Mucosa of rectum (tissue), 2 donors: ENCODE results near the gene FHIT.

Source experiments
- H3K27ac ChIP-seq, 2 donors: one replicate each; pipeline ENCODE4 v1.7.0; 2013; ENCODE audit warnings: inconsistent platforms in 2 of 2, low read depth in 2 of 2, low read length in 2 of 2
- H3K27me3 ChIP-seq, 2 donors: one replicate each; pipeline ENCODE4 v1.7.0; 2013; ENCODE audit warnings: low read length in 2 of 2; ENCODE audit not compliant: control insufficient read depth in 2 of 2, insufficient read depth in 2 of 2
- H3K36me3 ChIP-seq, 2 donors: one replicate each; pipeline ENCODE4 v1.7.0; 2013; ENCODE audit warnings: low read length in 2 of 2; ENCODE audit not compliant: control insufficient read depth in 2 of 2, insufficient read depth in 2 of 2
- H3K4me1 ChIP-seq, 2 donors: one replicate each; pipeline ENCODE4 v1.7.0; 2013; ENCODE audit warnings: low read length in 2 of 2, mild to moderate bottlenecking in 1 of 2; ENCODE audit not compliant: control insufficient read depth in 2 of 2, insufficient read depth in 2 of 2
- H3K4me3 ChIP-seq, 2 donors: one replicate each; pipeline ENCODE4 v1.7.0; 2013; ENCODE audit warnings: low read length in 2 of 2
- H3K9ac ChIP-seq, 2 donors: one replicate each; pipeline ENCODE4 v1.7.0; 2013; ENCODE audit warnings: low read length in 2 of 2, low read depth in 1 of 2, mild to moderate bottlenecking in 1 of 2
- H3K9me3 ChIP-seq, 2 donors: one replicate each; pipeline ENCODE4 v1.7.0; 2013; ENCODE audit warnings: low read length in 2 of 2; ENCODE audit not compliant: control insufficient read depth in 2 of 2
- donor health status: healthy.
- donor health status: Normal muscosa, but diverticular disease.

Gene FHIT

GRCh38 chr3:59930170-59930569, 1321.1 kb downstream of the FHIT start:
- H3K4me3 ChIP-seq = no peak overlapping the region
- H3K9me3 ChIP-seq = no peaks in the 10 kb centered on the region
- H3K9ac ChIP-seq = no peak overlapping the region
- H3K27ac ChIP-seq = no peak overlapping the region
- H3K27me3 ChIP-seq = no peaks in the 10 kb centered on the region
- H3K4me1 ChIP-seq = no peaks in the 10 kb centered on the region
- no peaks in the 10 kb centered on the region for H3K36me3 ChIP-seq

GRCh38 chr3:59927056-59927455, 1324.2 kb downstream of the FHIT start:
- H3K4me3 ChIP-seq = no peak overlapping the region
- H3K27me3 ChIP-seq = no peaks in the 10 kb centered on the region
- H3K4me1 ChIP-seq = no peaks in the 10 kb centered on the region
- no peak overlapping the region for H3K27ac ChIP-seq
- H3K9ac ChIP-seq = no peak overlapping the region
- H3K9me3 ChIP-seq = no peaks in the 10 kb centered on the region
- no peaks in the 10 kb centered on the region for H3K36me3 ChIP-seq

GRCh38 chr3:59925946-59926345, 1325.3 kb downstream of the FHIT start:
- no peak overlapping the region for H3K9ac ChIP-seq
- no peak overlapping the region for H3K4me3 ChIP-seq
- no peak overlapping the region for H3K27ac ChIP-seq
- no peaks in the 10 kb centered on the region for H3K27me3 ChIP-seq
- H3K9me3 ChIP-seq = no peaks in the 10 kb centered on the region
- H3K36me3 ChIP-seq = no peaks in the 10 kb centered on the region
- no peaks in the 10 kb centered on the region for H3K4me1 ChIP-seq

- H3K27me3 ChIP-seq = no peaks in the 10 kb centered on the region
- no peaks in the 10 kb centered on the region for H3K36me3 ChIP-seq
- no peak overlapping the region for H3K9ac ChIP-seq
- H3K4me1 ChIP-seq = no peaks in the 10 kb centered on the region
- H3K4me3 ChIP-seq = no peak overlapping the region
- H3K27ac ChIP-seq = no peak overlapping the region
- H3K9me3 ChIP-seq = no peaks in the 10 kb centered on the region
Observed at GRCh38 chr3:59922192-59922591, 1329.1 kb downstream of the FHIT start.

- Histone ChIP-seq H3K27ac (no peak overlapping the region), H3K36me3 (no peaks in the 10 kb centered on the region), H3K9ac (no peak overlapping the region), H3K9me3 (no peaks in the 10 kb centered on the region), H3K4me1 (no peaks in the 10 kb centered on the region), H3K27me3 (no peaks in the 10 kb centered on the region), H3K4me3 (no peak overlapping the region)
Observed at GRCh38 chr3:59920822-59921221, 1330.4 kb downstream of the FHIT start.

- H3K27ac ChIP-seq = no peak overlapping the region
- H3K9ac ChIP-seq = no peak overlapping the region
Observed at GRCh38 chr3:59919586-59919985, 1331.7 kb downstream of the FHIT start.

GRCh38 chr3:59914251-59914650, 1337.0 kb downstream of the FHIT start:
- Histone ChIP-seq H3K4me1 (peaks cover 0 to 4% of the 10 kb centered on the region in 2 donors), H3K4me3 (no peak overlapping the region), H3K27me3 (no peaks in the 10 kb centered on the region), H3K9me3 (no peaks in the 10 kb centered on the region), H3K36me3 (no peaks in the 10 kb centered on the region), H3K9ac (no peak overlapping the region), H3K27ac (no peak overlapping the region)

More at GRCh38 chr3:59919586-59919985, 1331.7 kb downstream of the FHIT start:
- Histone ChIP-seq H3K4me3 (no peak overlapping the region), H3K9me3 (no peaks in the 10 kb centered on the region), H3K27me3 (no peaks in the 10 kb centered on the region), H3K4me1 (no peaks in the 10 kb centered on the region), H3K36me3 (no peaks in the 10 kb centered on the region)

- Histone ChIP-seq H3K36me3 (no peaks in the 10 kb centered on the region), H3K27ac (no peak overlapping the region), H3K27me3 (no peaks in the 10 kb centered on the region), H3K4me3 (no peak overlapping the region), H3K9ac (no peak overlapping the region), H3K4me1 (peaks cover 0 to 4% of the 10 kb centered on the region in 2 donors), H3K9me3 (no peaks in the 10 kb centered on the region)
Observed at GRCh38 chr3:59913645-59914044, 1337.6 kb downstream of the FHIT start.

GRCh38 chr3:59908701-59909100, 1342.6 kb downstream of the FHIT start:
- Histone ChIP-seq H3K4me1 (peaks cover 0 to under 1% of the 10 kb centered on the region in 2 donors), H3K36me3 (no peaks in the 10 kb centered on the region), H3K9me3 (no peaks in the 10 kb centered on the region), H3K27me3 (no peaks in the 10 kb centered on the region), H3K9ac (no peak overlapping the region), H3K4me3 (no peak overlapping the region), H3K27ac (no peak overlapping the region)

- Histone ChIP-seq H3K27me3 (no peaks in the 10 kb centered on the region), H3K4me1 (no peaks in the 10 kb centered on the region)
Observed at GRCh38 chr3:59908280-59908679, 1343.0 kb downstream of the FHIT start.

GRCh38 chr3:59904296-59904695, 1347.0 kb downstream of the FHIT start:
- Histone ChIP-seq H3K27me3 (no peaks in the 10 kb centered on the region), H3K36me3 (no peaks in the 10 kb centered on the region), H3K4me1 (no peaks in the 10 kb centered on the region), H3K9ac (no peak overlapping the region), H3K4me3 (no peak overlapping the region), H3K27ac (no peak overlapping the region), H3K9me3 (no peaks in the 10 kb centered on the region)

More at GRCh38 chr3:59908280-59908679, 1343.0 kb downstream of the FHIT start:
- H3K9me3 ChIP-seq = no peaks in the 10 kb centered on the region
- H3K27ac ChIP-seq = no peak overlapping the region
- H3K4me3 ChIP-seq = no peak overlapping the region
- no peak overlapping the region for H3K9ac ChIP-seq
- no peaks in the 10 kb centered on the region for H3K36me3 ChIP-seq
